Left ventricle myocardium inferior (tissue), 1 donor: Measurements from ENCODE around the gene ITGAV. TPM values are rescaled to one million over a fixed set of nuclear protein-coding genes. Genes with fewer than 3 reads are reported as not detected.

Source experiments
- DNase-seq: peaks from one replicate; pipeline ENCODE4 v3.0.0-alpha.2; 2020
- H3K27ac ChIP-seq: fragments of 200-600 bp; replicated peaks from 2 replicates; pipeline ENCODE4 v1.8.0; 2021
- H3K27me3 ChIP-seq: fragments of 200-600 bp; 2 replicates; pipeline ENCODE4 v1.8.0; 2021; ENCODE audit warnings: low read depth
- H3K36me3 ChIP-seq: fragments of 200-600 bp; 2 replicates; pipeline ENCODE4 v1.8.0; 2021
- H3K4me1 ChIP-seq: fragments of 200-600 bp; 2 replicates; pipeline ENCODE4 v1.8.0; 2021
- H3K4me3 ChIP-seq: fragments of 200-600 bp; 2 replicates; pipeline ENCODE4 v1.8.0; 2021; ENCODE audit warnings: mild to moderate bottlenecking, moderate library complexity
- H3K9me3 ChIP-seq: fragments of 200-600 bp; replicated peaks from 2 replicates; pipeline ENCODE4 v1.8.0; 2021
- intact Hi-C: fragments of 100-400 bp; cut with micrococcal nuclease; formaldehyde crosslinking; loops from one replicate; pipeline ENCODE4 v1.11.0; 2022
- total RNA-seq: library from RNA; stranded (reverse); fragmentation: NEBNext Ultra II Directional; extraction: Animal tissue kit (Norgen Biotek cat#: 25700); gene quantifications from one replicate; pipeline ENCODE4 v1.2.1, GENCODE V29; 2021
- TF ChIP-seq, protein P1 (sequence below): fragments of 200-600 bp; IDR thresholded peaks from 2 replicates; pipeline ENCODE4 v1.8.0; 2021; ENCODE audit warnings: antibody characterized with exemption, mild to moderate bottlenecking, borderline replicate concordance
- donor health status: DM: no; HTN: yes; CAD: no; lungs with severe emphysema.

Gene ITGAV
- total RNA-seq, 1 donor from 2014 or later = 178 TPM

DNA sequence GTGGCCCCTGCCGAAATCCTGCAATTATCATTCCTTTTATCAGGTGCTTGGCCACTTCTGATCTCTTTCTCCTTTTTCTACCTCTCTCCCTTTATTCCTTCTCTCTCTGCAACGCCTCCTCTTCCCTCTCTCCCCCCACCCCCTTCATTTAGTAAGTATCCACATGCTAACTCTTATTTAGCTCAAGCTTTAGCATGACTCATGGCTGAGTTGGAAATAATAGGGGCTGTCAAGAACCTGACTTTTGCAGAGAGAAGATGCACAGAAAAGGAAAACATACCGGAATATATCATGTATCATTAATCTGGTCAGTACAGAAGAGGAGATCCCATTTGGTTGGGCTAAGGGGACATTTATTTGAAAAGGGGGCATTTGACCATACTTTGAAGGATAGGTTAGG is 137.1 kb downstream of the ITGAV start:
- Histone ChIP-seq H3K4me1 (no peaks in the 10 kb centered on the region), H3K27me3 (no peaks in the 10 kb centered on the region), H3K9me3 (peaks cover 5% of the 10 kb centered on the region), H3K27ac (no peak overlapping the region), H3K4me3 (no peak overlapping the region), H3K36me3 (no peaks in the 10 kb centered on the region)
- TF ChIP-seq, protein P1, sequence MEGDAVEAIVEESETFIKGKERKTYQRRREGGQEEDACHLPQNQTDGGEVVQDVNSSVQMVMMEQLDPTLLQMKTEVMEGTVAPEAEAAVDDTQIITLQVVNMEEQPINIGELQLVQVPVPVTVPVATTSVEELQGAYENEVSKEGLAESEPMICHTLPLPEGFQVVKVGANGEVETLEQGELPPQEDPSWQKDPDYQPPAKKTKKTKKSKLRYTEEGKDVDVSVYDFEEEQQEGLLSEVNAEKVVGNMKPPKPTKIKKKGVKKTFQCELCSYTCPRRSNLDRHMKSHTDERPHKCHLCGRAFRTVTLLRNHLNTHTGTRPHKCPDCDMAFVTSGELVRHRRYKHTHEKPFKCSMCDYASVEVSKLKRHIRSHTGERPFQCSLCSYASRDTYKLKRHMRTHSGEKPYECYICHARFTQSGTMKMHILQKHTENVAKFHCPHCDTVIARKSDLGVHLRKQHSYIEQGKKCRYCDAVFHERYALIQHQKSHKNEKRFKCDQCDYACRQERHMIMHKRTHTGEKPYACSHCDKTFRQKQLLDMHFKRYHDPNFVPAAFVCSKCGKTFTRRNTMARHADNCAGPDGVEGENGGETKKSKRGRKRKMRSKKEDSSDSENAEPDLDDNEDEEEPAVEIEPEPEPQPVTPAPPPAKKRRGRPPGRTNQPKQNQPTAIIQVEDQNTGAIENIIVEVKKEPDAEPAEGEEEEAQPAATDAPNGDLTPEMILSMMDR = no peak
- no peak for DNase-seq
- intact Hi-C loops = no loop called here

DNA sequence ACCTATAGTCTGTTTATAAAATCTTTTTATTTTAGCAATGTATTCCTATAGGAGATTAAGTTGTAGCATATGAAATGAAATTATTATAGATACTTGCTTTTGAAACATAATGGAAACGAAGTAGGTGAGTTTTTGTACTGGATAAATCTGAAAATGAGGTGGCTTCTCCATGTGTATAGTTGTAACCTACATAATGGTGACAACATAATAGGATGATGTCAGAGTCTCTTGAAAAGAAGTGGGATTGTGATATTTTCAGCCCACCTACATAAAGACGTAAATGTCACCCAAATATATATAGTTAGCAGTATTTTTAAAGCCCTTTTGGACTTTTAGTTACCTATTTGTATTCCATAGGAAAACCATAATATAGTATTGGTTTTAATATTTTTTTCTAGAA is 138.8 kb downstream of the ITGAV start:
- no peaks in the 10 kb centered on the region for H3K36me3 ChIP-seq
- intact Hi-C loops = no loop called here
- no peak overlapping the region for H3K27ac ChIP-seq
- TF ChIP-seq, protein P1 = no peak
- DNase-seq = no peak
- H3K4me3 ChIP-seq = no peak overlapping the region
- H3K27me3 ChIP-seq = no peaks in the 10 kb centered on the region
- peaks cover 5% of the 10 kb centered on the region for H3K9me3 ChIP-seq
- H3K4me1 ChIP-seq = no peaks in the 10 kb centered on the region

Other genes with a start within 250 kb of the ITGAV start
- 30.5 TPM for gene ZC3H15, start 103.8 kb upstream of the ITGAV start, total RNA-seq
- 2.5 TPM for gene FAM171B, start 104.0 kb downstream of the ITGAV start, total RNA-seq